HCEC 1CT (cell line): Measurements from ENCODE around the gene MAP3K2.
A peak's percentile ranks its signal among the peaks of the same experiment; 100 is the strongest.

Experiments
- DNase-seq: peaks from one replicate; pipeline ENCODE4 v3.0.0-alpha.2; 2017

The MAP3K2 gene, protein sequence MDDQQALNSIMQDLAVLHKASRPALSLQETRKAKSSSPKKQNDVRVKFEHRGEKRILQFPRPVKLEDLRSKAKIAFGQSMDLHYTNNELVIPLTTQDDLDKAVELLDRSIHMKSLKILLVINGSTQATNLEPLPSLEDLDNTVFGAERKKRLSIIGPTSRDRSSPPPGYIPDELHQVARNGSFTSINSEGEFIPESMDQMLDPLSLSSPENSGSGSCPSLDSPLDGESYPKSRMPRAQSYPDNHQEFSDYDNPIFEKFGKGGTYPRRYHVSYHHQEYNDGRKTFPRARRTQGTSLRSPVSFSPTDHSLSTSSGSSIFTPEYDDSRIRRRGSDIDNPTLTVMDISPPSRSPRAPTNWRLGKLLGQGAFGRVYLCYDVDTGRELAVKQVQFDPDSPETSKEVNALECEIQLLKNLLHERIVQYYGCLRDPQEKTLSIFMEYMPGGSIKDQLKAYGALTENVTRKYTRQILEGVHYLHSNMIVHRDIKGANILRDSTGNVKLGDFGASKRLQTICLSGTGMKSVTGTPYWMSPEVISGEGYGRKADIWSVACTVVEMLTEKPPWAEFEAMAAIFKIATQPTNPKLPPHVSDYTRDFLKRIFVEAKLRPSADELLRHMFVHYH

DNA sequence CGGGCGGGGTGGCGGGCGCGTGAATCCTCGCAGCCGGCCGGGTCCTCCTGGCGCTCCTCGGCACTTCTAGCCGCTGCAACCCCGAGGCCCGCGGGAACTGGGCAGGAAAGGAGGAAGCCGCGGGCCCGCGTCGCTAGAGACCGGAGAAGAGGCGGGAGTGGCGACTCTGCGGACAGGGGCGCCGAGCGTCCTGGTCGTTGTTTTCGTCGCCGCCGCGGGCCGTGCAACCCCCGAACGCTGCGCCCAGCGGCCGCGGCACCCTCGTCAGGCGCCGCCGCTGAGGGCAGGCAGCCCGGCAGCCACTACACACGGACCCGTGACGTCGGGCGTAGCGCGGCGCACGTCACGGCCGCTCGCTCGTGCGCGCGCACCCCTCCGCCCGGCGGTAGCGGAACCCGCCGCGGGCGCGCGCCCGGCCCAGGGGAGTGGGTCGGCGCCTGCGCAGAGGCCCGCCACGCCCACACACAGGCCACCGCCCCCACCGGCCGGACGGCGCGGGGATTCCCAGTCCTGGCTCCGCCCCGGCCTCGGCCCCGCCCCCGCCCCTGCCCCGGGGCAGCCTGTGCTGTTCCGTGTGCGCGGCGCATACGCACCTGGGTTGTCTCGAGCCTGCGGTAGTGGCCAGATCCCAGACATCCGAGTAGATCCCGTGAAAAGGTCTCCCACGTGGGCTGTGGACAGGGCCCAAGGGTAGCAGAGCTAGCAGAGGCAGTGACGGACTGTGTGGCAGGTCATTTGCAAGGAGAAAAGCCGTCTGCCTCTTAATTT lies at the start of gene MAP3K2:
MAP3K2 (minus strand) TSS at position 321 of the 768 bp plus-strand sequence. CDS start 44,846 bp downstream, outside the sequence.
- peak; percentile 92 for DNase-seq

GRCh38 chr2:127437056-127437455 lies 49.3 kb upstream of the MAP3K2 start:
- DNase-seq: no peak

DNA sequence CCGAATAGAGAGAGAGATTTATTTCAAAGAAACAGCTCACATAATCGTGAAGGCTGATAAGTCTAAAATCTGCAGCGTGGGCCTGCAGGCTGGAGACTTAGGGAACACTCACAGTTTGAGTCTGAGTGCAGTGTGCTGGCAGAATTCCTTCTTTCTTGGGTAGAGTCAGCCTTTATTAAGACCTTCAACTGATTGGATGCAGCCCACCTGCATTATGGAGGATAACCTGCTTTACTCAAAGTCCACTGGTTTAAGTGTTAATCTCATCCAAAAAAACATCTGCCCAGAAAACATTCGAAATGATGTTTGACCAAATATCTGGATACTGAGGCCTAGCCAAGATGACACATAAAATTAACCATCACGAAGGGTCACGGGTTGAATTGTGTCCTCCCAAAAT lies 46.7 kb upstream of the MAP3K2 start:
- no peak for DNase-seq

DNA sequence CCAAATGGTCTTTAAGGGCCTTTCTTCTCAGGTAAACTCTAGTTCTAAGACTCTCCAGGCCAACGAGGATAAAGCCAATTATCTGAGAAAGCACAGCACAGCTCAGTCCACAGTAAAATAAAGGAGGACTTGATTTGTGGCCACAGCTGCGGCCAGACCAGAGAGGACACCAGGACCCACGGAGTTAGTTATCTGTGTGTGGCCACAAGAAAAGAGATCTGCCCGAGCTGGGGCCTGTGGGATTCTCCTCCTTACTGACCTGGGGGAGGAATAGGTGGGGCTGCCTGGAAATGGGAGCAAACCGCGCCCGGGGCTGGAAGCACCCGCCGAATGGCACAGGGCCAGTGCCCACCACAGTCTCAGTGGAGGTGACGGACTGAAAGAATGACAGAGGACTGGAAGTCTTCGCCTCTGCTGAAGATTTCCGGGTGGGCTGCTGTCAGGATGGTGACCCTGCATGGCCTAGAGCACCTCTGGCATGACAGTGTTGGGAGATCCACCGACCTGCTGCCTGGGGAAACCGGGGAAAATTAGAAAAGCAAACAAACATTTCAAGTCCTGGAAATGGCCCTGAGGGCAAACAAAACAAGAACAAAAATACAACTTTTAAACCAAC lies 43.7 kb upstream of the MAP3K2 start:
- no peak for DNase-seq

DNA sequence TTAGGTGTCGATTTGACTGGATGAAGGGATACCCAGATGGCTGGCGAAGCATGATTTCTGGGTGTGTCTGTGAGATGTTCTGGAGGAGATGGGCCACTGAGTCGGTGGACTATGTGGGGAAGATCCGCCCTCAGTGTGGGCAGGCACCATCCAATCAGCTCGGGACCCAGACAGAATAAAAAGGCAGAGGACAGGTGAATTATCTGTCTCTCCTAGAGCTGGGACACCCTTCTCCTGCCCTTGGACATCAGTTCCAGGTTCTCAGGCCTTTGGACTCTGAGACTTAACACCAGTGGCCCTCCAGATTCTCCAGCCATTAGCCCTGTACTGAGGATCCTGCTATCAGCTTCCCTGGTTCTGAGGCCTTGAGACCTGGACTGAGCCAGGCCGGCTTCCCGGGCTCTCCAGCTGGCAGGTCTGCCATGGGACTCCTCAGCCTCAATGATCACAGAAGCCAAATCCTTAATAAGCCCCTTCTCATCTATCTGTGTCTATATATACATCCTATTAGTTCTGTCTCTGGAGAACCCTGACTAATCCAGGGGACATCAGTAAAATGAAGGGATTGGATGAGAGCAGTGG lies 42.2 kb upstream of the MAP3K2 start:
- no peak for DNase-seq

- DNase-seq: no peak
Measured at GRCh38 chr2:127429291-127429690, 41.5 kb upstream of the MAP3K2 start.

DNA sequence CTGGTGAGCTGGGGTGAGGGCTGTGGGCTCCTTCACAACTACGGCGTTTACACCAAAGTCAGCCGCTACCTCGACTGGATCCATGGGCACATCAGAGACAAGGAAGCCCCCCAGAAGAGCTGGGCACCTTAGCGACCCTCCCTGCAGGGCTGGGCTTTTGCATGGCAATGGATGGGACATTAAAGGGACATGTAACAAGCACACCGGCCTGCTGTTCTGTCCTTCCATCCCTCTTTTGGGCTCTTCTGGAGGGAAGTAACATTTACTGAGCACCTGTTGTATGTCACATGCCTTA lies 41.0 kb upstream of the MAP3K2 start:
- DNase-seq: no peak

DNA sequence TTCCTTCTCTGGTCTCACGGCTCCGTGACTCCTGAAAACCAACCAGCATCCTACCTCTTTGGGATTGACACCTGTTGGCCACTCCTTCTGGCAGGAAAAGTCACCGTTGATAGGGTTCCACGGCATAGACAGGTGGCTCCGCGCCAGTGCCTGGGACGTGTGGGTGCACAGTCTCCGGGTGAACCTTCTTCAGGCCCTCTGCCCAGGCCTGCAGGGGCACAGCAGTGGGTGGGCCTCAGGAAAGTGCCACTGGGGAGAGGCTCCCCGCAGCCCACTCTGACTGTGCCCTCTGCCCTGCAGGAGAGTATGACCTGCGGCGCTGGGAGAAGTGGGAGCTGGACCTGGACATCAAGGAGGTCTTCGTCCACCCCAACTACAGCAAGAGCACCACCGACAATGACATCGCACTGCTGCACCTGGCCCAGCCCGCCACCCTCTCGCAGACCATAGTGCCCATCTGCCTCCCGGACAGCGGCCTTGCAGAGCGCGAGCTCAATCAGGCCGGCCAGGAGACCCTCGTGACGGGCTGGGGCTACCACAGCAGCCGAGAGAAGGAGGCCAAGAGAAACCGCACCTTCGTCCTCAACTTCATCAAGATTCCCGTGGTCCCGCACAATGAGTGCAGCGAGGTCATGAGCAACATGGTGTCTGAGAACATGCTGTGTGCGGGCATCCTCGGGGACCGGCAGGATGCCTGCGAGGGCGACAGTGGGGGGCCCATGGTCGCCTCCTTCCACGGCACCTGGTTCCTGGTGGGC lies 40.5 kb upstream of the MAP3K2 start:
- DNase-seq: no peak

DNA sequence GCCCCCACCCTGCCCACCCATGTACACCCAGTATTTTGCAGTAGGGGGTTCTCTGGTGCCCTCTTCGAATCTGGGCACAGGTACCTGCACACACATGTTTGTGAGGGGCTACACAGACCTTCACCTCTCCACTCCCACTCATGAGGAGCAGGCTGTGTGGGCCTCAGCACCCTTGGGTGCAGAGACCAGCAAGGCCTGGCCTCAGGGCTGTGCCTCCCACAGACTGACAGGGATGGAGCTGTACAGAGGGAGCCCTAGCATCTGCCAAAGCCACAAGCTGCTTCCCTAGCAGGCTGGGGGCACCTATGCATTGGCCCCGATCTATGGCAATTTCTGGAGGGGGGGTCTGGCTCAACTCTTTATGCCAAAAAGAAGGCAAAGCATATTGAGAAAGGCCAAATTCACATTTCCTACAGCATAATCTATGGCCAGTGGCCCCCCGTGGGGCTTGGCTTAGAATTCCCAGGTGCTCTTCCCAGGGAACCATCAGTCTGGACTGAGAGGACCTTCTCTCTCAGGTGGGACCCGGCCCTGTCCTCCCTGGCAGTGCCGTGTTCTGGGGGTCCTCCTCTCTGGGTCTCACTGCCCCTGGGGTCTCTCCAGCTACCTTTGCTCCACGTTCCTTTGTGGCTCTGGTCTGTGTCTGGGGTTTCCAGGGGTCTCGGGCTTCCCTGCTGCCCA lies 39.7 kb upstream of the MAP3K2 start:
- DNase-seq: no peak

DNA sequence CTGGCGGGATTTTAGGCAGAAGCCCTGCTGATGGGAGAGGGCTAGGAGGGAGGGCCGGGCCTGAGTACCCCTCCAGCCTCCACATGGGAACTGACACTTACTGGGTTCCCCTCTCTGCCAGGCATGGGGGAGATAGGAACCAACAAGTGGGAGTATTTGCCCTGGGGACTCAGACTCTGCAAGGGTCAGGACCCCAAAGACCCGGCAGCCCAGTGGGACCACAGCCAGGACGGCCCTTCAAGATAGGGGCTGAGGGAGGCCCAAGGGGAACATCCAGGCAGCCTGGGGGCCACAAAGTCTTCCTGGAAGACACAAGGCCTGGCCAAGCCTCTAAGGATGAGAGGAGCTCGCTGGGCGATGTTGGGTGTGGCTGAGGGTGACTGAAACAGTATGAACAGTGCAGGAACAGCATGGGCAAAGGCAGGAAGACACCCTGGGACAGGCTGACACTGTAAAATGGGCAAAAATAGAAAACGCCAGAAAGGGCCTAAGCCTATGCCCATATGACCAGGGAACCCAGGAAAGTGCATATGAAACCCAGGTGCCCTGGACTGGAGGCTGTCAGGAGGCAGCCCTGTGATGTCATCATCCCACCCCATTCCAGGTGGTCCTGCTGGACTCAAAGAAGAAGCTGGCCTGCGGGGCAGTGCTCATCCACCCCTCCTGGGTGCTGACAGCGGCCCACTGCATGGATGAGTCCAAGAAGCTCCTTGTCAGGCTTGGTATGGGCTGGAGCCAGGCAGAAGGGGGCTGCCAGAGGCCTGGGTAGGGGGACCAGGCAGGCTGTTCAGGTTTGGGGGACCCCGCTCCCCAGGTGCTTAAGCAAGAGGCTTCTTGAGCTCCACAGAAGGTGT lies 39.0 kb upstream of the MAP3K2 start:
- DNase-seq: no peak

DNA sequence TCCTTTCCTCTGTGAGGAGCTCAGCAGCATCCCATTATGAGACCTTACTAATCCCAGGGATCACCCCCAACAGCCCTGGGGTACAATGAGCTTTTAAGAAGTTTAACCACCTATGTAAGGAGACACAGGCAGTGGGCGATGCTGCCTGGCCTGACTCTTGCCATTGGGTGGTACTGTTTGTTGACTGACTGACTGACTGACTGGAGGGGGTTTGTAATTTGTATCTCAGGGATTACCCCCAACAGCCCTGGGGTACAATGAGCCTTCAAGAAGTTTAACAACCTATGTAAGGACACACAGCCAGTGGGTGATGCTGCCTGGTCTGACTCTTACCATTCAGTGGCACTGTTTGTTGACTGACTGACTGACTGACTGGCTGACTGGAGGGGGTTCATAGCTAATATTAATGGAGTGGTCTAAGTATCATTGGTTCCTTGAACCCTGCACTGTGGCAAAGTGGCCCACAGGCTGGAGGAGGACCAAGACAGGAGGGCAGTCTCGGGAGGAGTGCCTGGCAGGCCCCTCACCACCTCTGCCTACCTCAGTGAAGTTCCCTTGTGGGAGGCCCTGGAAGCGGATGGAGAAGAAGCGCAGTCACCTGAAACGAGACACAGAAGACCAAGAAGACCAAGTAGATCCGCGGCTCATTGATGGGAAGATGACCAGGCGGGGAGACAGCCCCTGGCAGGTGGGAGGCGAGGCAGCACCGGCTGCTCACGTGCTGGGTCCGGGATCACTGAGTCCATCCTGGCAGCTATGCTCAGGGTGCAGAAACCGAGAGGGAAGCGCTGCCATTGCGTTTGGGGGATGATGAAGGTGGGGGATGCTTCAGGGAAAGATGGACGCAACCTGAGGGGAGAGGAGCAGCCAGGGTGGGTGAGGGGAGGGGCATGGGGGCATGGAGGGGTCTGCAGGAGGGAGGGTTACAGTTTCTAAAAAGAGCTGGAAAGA lies 38.0 kb upstream of the MAP3K2 start:
- no peak for DNase-seq

DNA sequence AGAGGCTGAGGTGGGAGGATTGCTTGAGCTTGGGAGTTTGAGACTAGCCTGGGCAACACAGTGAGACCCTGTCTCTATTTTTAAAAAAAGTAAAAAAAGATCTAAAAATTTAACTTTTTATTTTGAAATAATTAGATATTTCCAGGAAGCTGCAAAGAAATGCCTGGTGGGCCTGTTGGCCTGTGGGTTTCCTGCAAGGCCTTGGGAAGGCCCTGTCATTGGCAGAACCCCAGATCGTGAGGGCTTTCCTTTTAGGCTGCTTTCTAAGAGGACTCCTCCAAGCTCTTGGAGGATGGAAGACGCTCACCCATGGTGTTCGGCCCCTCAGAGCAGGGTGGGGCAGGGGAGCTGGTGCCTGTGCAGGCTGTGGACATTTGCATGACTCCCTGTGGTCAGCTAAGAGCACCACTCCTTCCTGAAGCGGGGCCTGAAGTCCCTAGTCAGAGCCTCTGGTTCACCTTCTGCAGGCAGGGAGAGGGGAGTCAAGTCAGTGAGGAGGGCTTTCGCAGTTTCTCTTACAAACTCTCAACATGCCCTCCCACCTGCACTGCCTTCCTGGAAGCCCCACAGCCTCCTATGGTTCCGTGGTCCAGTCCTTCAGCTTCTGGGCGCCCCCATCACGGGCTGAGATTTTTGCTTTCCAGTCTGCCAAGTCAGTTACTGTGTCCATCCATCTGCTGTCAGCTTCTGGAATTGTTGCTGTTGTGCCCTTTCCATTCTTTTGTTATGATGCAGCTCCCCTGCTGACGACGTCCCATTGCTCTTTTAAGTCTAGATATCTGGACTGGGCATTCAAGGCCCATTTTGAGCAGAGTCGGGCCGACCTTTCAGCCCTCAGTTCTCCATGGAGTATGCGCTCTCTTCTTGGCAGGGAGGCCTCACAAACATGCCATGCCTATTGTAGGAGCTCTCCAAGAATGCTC lies 37.1 kb upstream of the MAP3K2 start:
- peak; percentile 7 for DNase-seq

GRCh38 chr2:127423880-127424279 lies 36.1 kb upstream of the MAP3K2 start:
- no peak for DNase-seq

- DNase-seq: no peak
Measured at GRCh38 chr2:127423478-127423843, 35.7 kb upstream of the MAP3K2 start.

- no peak for DNase-seq
Measured at GRCh38 chr2:127422559-127423477, 35.0 kb upstream of the MAP3K2 start.

DNA sequence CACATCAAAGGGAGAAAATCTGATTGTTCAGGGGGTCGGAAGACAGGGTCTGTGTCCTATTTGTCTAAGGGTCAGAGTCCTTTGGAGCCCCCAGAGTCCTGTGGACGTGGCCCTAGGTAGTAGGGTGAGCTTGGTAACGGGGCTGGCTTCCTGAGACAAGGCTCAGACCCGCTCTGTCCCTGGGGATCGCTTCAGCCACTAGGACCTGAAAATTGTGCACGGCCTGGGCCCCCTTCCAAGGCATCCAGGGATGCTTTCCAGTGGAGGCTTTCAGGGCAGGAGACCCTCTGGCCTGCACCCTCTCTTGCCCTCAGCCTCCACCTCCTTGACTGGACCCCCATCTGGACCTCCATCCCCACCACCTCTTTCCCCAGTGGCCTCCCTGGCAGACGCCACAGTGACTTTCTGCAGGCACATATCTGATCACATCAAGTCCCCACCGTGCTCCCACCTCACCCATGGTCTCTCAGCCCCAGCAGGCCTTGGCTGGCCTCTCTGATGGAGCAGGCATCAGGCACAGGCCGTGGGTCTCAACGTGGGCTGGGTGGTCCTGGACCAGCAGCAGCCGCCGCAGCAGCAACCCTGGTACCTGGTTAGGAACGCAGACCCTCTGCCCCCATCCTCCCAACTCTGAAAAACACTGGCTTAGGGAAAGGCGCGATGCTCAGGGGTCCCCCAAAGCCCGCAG lies 34.2 kb upstream of the MAP3K2 start:
- no peak for DNase-seq
